ENCODE measurements around the gene YOD1. TPM values are rescaled to one million over a fixed set of nuclear protein-coding genes. Genes with fewer than 3 reads are reported as not detected.

YOD1 gene
- total and polyA plus RNA-seq, 10 of the 15 experiments (the other 5 are each of a cell fraction or from before 2014, with no cell fraction given), result 2.1 to 7.9 (median 5.0) TPM

- H3K9ac ChIP-seq (ENCODE audit: control insufficient read depth, insufficient read depth, low read length), result no peak overlapping the region
- ChIA-PET SMC1A (ENCODE audit: uncharacterized antibody, unreplicated experiment) (no interaction called here), RAD21 (ENCODE audit: unreplicated experiment) (interaction anchor here (1.0 kb wide), 1 partner anchor 35 kb away, joined by 5 read pairs; no protein-coding TSS in a partner anchor), POLR2A (no interaction called here), CTCF (interaction anchor here (0.9 to 1.8 kb wide), 4 partner anchors 8 to 36 kb away, joined by 3 to 8 read pairs (median 4); no protein-coding TSS in a partner anchor)
- H3K4me2 ChIP-seq (ENCODE audit: control insufficient read depth, insufficient read depth), result no peak overlapping the region
- no peaks in the 10 kb centered on the region; a peak in 1 of 4 replicates for H3K36me3 ChIP-seq (ENCODE audit: control insufficient read depth in 2 of 2, insufficient read depth in 2 of 2, low read length in 1 of 2)
- no TSS peak for BruUV-seq (replicated peaks)
- no peaks in the 10 kb centered on the region for H3K27me3 ChIP-seq (replicated peaks in 1 of 2; ENCODE audit: control insufficient read depth in 2 of 2, insufficient read depth in 2 of 2, low read length in 1 of 2)
- intact Hi-C loops (cut with micrococcal nuclease; ENCODE audit: unreplicated experiment) (loop anchor here (5.0 kb wide), 1 partner anchor 37 kb away; no protein-coding TSS in a partner anchor), in situ Hi-C loops (cut with MboI) (no loop called here)
- no peaks in the 10 kb centered on the region for H4K20me1 ChIP-seq (ENCODE audit: control insufficient read depth, insufficient read depth)
- DNase-seq (ENCODE audit: low read depth, low spot score) (no peak), FAIRE-seq (no peak), ATAC-seq (no peak)
- no peak overlapping the region for H3K27ac ChIP-seq (ENCODE audit: control insufficient read depth, insufficient read depth)
- H3K79me2 ChIP-seq (ENCODE audit: control insufficient read depth, insufficient read depth, low read length), result no peaks in the 10 kb centered on the region
- H2AFZ ChIP-seq (ENCODE audit: control insufficient read depth, low read depth, low read length), result no peak overlapping the region
- no peak overlapping the region for H3K4me3 ChIP-seq
- WGBS (ENCODE audit: insufficient coverage, insufficient replicate concordance, low lambda C conversion rate, missing lambda C conversion rate), result 57% methylated on average over 3 of the region's 3 CpGs
- no peaks in the 10 kb centered on the region for H3K4me1 ChIP-seq (ENCODE audit: control insufficient read depth, insufficient read depth, low read length)
- no peaks in the 10 kb centered on the region for H3K9me3 ChIP-seq (replicated peaks; ENCODE audit: control insufficient read depth, insufficient read depth, low read length)
- TF ChIP-seq RBBP5 (conservative IDR thresholded peaks at IDR 0.05), result no peak
- no peak for TF ChIP-seq NFXL1 (IDR thresholded peaks at IDR 0.05; ENCODE audit: borderline replicate concordance)
- TF ChIP-seq STAT1 (conservative IDR thresholded peaks at IDR 0.05), result no peak
- TF ChIP-seq SREBF1 (IDR thresholded peaks at IDR 0.05; ENCODE audit: low read length), result no peak
- TF ChIP-seq ATF7 (IDR thresholded peaks at IDR 0.05; ENCODE audit: low read depth), result no peak
- TF ChIP-seq ZNF622 (IDR thresholded peaks at IDR 0.05), result no peak
- no peak for TF ChIP-seq MYB (IDR thresholded peaks at IDR 0.05; ENCODE audit: borderline replicate concordance, low read depth, low read length)
- TF ChIP-seq ZNF207 (IDR thresholded peaks at IDR 0.05; ENCODE audit: borderline replicate concordance), result no peak
- no peak for TF ChIP-seq NFYB (IDR thresholded peaks at IDR 0.05; ENCODE audit: insufficient read depth, low read depth, low read length)
Measured at GRCh38 chr1:207040181-207040533, 10.9 kb downstream of the YOD1 start.
